Adrenal gland (tissue), 12 donors: ENCODE data around the gene ANKLE2. TPM values are rescaled to one million over a fixed set of nuclear protein-coding genes. Genes with fewer than 3 reads are reported as not detected.

Experiments used
- DNase-seq, 7 donors: peaks; one replicate each; pipeline ENCODE4 v3.0.0-alpha.2; 2019 to 2020
- H3K27ac ChIP-seq, 5 donors: fragments of 200-600 bp; sonication (generic) in 4 of 5; 1 replicate in 3 of 5; 2 replicates in 2 of 5; pipeline versions ENCODE4 v1.5.1 to v1.8.0; 2016 to 2020; ENCODE audit warnings: mild to moderate bottlenecking in 1 of 5
- H3K27me3 ChIP-seq: fragments of 200-600 bp; 2 replicates; pipeline ENCODE4 v1.8.0; 2021
- H3K36me3 ChIP-seq, 2 donors: fragments of 200-600 bp; replicated peaks in 1 of 2; 1 replicate in 1 of 2; 2 replicates in 1 of 2; pipeline versions ENCODE4 v1.5.1 to v1.8.0; 2018 to 2022
- H3K4me1 ChIP-seq, 2 donors: fragments of 200-600 bp; replicated peaks in 1 of 2; 1 replicate in 1 of 2; 2 replicates in 1 of 2; pipeline versions ENCODE4 v1.5.1 to v1.8.0; 2018 to 2021
- H3K4me3 ChIP-seq, 4 donors: fragments of 200-600 bp; sonication (generic) in 3 of 4; one replicate each; pipeline ENCODE4 v1.5.1; 2016 to 2018
- H3K9me3 ChIP-seq, 3 donors: fragments of 200-600 bp; sonication (generic) in 1 of 3; replicated peaks in 1 of 3; 1 replicate in 2 of 3; 2 replicates in 1 of 3; pipeline versions ENCODE4 v1.5.1 to v1.8.0; 2016 to 2021
- CTCF ChIP-seq, 6 experiments: fragments of 450-650 bp in 4 of 6; fragments of 200-600 bp in 2 of 6; sonication (generic) in 1 of 6; IDR thresholded peaks; 1 replicate in 5 of 6; 2 replicates in 1 of 6; pipeline versions ENCODE4 v1.5.1 to v1.8.0; 2016 to 2021; ENCODE audit warnings: antibody characterized with exemption in 6 of 6, mild to moderate bottlenecking in 2 of 6, moderate library complexity in 1 of 6
- POLR2A ChIP-seq, 2 donors: fragments of 450-650 bp; IDR thresholded peaks; one replicate each; pipeline ENCODE4 v1.6.1; 2017; ENCODE audit warnings: antibody characterized with exemption in 2 of 2, mild to moderate bottlenecking in 2 of 2, moderate library complexity in 1 of 2
- WGBS, 4 donors: extraction: QIAGEN DNeasy Blood & Tissue Kit in 2 of 4; methylation state at CpG; one replicate each; pipeline versions ENCODE4 v1.1.5 to v1.1.7; 2013 to 2017; 5-methylcytosine and 5-hydroxymethylcytosine counted together
- intact Hi-C, 2 donors: fragments of 100-400 bp; cut with DNase I; formaldehyde crosslinking; loops; one replicate each; pipeline versions ENCODE4 v1.14.1 to v1.15.0; 2022 to 2023
- polyA plus RNA-seq, 3 donors: library from polyadenylated mRNA; stranded (reverse); fragments of 200-250 nt in 2 of 3; fragments of 350-450 nt in 1 of 3; fragmentation: Illumina TruSeq in 1 of 3; extraction: RNeasy Lipid Tissue Mini Kit (QIAGEN cat#74804) in 1 of 3; gene quantifications; one replicate each; pipeline ENCODE4 v1.2.3, GENCODE V29; 2013 to 2014
- total RNA-seq, 9 donors: library from RNA; depleted of rRNA in 4 of 9; stranded (reverse); fragments of >200 nt in 4 of 9; fragments of 120-200 nt in 1 of 9; fragmentation: NEBNext Ultra II Directional in 1 of 9; extraction: Animal tissue kit (Norgen Biotek cat#: 25700) in 1 of 9; gene quantifications; one replicate each; pipeline versions ENCODE4 v1.1.0 to v1.2.4, GENCODE V29; 2013 to 2023
- donor health status: healthy with polysubstance abuse.
- donor health status: Bipolar disorder and iron deficiency.
- donor health status: DM: yes; HTN: yes; CAD: no.
- donor health status: DM: no; HTN: no; CAD: no.
- donor health status: DM: no; HTN: no; CAD: no.
- donor health status: DM: yes; HTN: yes; CAD: no.

ANKLE2 gene
- total and polyA plus RNA-seq, 12 donors: 43.6 to 76.1 (median 59.9) TPM

- Histone ChIP-seq H3K36me3 (peaks cover 0 to 87% of the 10 kb centered on the region in 2 donors), H3K27ac (no peak overlapping the region), H3K27me3 (no peaks in the 10 kb centered on the region), H3K4me3 (no peak overlapping the region), H3K9me3 (no peaks in the 10 kb centered on the region), H3K4me1 (no peaks in the 10 kb centered on the region)
- WGBS, 4 donors: 89 to 94% (median 91%) methylated on average over 29 to 30 of the region's 30 CpGs
- TF ChIP-seq POLR2A (IDR thresholded peaks at IDR 0.05) (no peak), CTCF (IDR thresholded peaks at IDR 0.05) (no peak)
- intact Hi-C loops: no loop called here
- no peak for DNase-seq
These were observed 13.1 kb upstream of the ANKLE2 start for GRCh38 chr12:132774646-132775275.

- DNase-seq: no peak
- peaks cover 1% of the 10 kb centered on the region in 2 donors for H3K4me1 ChIP-seq
- TF ChIP-seq POLR2A (IDR thresholded peaks at IDR 0.05) (no peak), CTCF (IDR thresholded peaks at IDR 0.05) (no peak)
- H3K27me3 ChIP-seq: no peaks in the 10 kb centered on the region
- H3K9me3 ChIP-seq: no peaks in the 10 kb centered on the region
- H3K4me3 ChIP-seq: no peak overlapping the region
- no peak overlapping the region for H3K27ac ChIP-seq
- peaks cover 0 to 83% of the 10 kb centered on the region in 2 donors for H3K36me3 ChIP-seq
- whole genome bisulfite sequencing, 4 donors: 86 to 91% (median 89%) methylated on average over 11 to 18 of the region's 18 CpGs
- intact Hi-C loops: no loop called here
These were observed 12.5 kb upstream of the ANKLE2 start for GRCh38 chr12:132774159-132774558.

GRCh38 chr12:132773077-132773955, 11.7 kb upstream of the ANKLE2 start:
- Histone ChIP-seq H3K4me3 (no peak overlapping the region), H3K36me3 (peaks cover 0 to 74% of the 10 kb centered on the region in 2 donors), H3K4me1 (peaks cover 8% of the 10 kb centered on the region in 2 donors), H3K27ac (peak overlapping the region in 2 of 5 donors; percentile 17 to 41), H3K9me3 (no peaks in the 10 kb centered on the region), H3K27me3 (no peaks in the 10 kb centered on the region)
- intact Hi-C loops: no loop called here
- TF ChIP-seq POLR2A (IDR thresholded peaks at IDR 0.05) (no peak), CTCF (IDR thresholded peaks at IDR 0.05) (no peak)
- WGBS, 4 donors: 80 to 89% (median 87%) methylated on average over 19 to 41 of the region's 41 CpGs
- DNase-seq: no peak

- Histone ChIP-seq H3K9me3 (no peaks in the 10 kb centered on the region), H3K36me3 (peaks cover 0 to 67% of the 10 kb centered on the region in 2 donors), H3K4me3 (no peak overlapping the region), H3K27ac (peak overlapping the region in 1 of 5 donors; percentile 17), H3K4me1 (peaks cover 8% of the 10 kb centered on the region in 2 donors), H3K27me3 (no peaks in the 10 kb centered on the region)
- intact Hi-C loops: no loop called here
- TF ChIP-seq POLR2A (IDR thresholded peaks at IDR 0.05): no peak
- no peak for TF ChIP-seq CTCF (IDR thresholded peaks at IDR 0.05)
- 66 to 80% (median 74%) methylated on average over 14 of the region's 14 CpGs for WGBS, 4 donors
- DNase-seq: peak in 4 of 7 donors; percentile 36 to 66 (median 50)
These were observed 11.0 kb upstream of the ANKLE2 start for GRCh38 chr12:132772606-132773005.
